ENCODE measurements around the gene FYB1. TPM values are rescaled to one million over a fixed set of nuclear protein-coding genes. Genes with fewer than 3 reads are reported as not detected.

FYB1 gene
- total RNA-seq, 1 experiment from 2014 or later: 1.1 TPM

- Histone ChIP-seq H3K9me3 (ENCODE audit: low read length) (no peaks in the 10 kb centered on the region), H3K4me2 (ENCODE audit: low read length) (peak overlapping the region; percentile 84), H3K79me2 (ENCODE audit: low read length) (no peaks in the 10 kb centered on the region), H3F3A (ENCODE audit: low read length, unreplicated experiment) (peaks cover 30% of the 10 kb centered on the region), H3K27ac (ENCODE audit: low read length) (peak overlapping the region; percentile 97), H2AFZ (ENCODE audit: low read length) (0 out of 2 replicates have a peak overlapping the region, but pooled peaks have one; percentile 5), H3K9ac (ENCODE audit: low read length) (peak overlapping the region; percentile 81), H3K27me3 (ENCODE audit: low read length) (no peaks in the 10 kb centered on the region), H3K36me3 (ENCODE audit: low read depth, low read length) (no peaks in the 10 kb centered on the region), H4K20me1 (ENCODE audit: low read length) (no peaks in the 10 kb centered on the region), H3K4me1 (ENCODE audit: insufficient read depth, low read length) (peaks cover 52% of the 10 kb centered on the region), H3K4me3 (ENCODE audit: low read length) (peak overlapping the region; percentile 53), H3K9me2 (replicated peaks; ENCODE audit: low read length) (no peaks in the 10 kb centered on the region)
- TF ChIP-seq CTCF (conservative IDR thresholded peaks at IDR 0.05; ENCODE audit: low read depth, low read length) (no peak), EZH2 (IDR thresholded peaks at IDR 0.05; ENCODE audit: low read length, unreplicated experiment) (no peak), EZH2phosphoT487 (IDR thresholded peaks at IDR 0.05; ENCODE audit: borderline replicate concordance, low read length) (no peak)
- no TSS peak for BruUV-seq (replicated peaks)
- intact Hi-C loops (cut with micrococcal nuclease): loop anchor here (5.0 kb wide), 1 partner anchor 37 kb away; no protein-coding TSS in a partner anchor
- ChIA-PET CTCF (no interaction called here), POLR2A (ENCODE audit: unreplicated experiment) (no interaction called here)
- DNase-seq (no peak), ATAC-seq (no peak)
Measured at GRCh38 chr5:39099831-39100230, 119.5 kb downstream of the FYB1 start.

GRCh38 chr5:39093352-39093751, 126.0 kb downstream of the FYB1 start:
- intact Hi-C loops (cut with micrococcal nuclease): loop anchor here (2.0 kb wide), 1 partner anchor 15 kb away; no protein-coding TSS in a partner anchor
- H3K27ac ChIP-seq (ENCODE audit: low read length): peak overlapping the region; percentile 89
- H3K9ac ChIP-seq (ENCODE audit: low read length): peak overlapping the region; percentile 67
- DNase-seq: peak; percentile 73
- no peaks in the 10 kb centered on the region for H4K20me1 ChIP-seq (ENCODE audit: low read length)
- no peaks in the 10 kb centered on the region for H3F3A ChIP-seq (ENCODE audit: low read length, unreplicated experiment)
- H3K9me2 ChIP-seq (replicated peaks; ENCODE audit: low read length): no peaks in the 10 kb centered on the region
- no peaks in the 10 kb centered on the region for H3K27me3 ChIP-seq (ENCODE audit: low read length)
- TF ChIP-seq EZH2phosphoT487 (IDR thresholded peaks at IDR 0.05; ENCODE audit: borderline replicate concordance, low read length) (no peak), EZH2 (IDR thresholded peaks at IDR 0.05; ENCODE audit: low read length, unreplicated experiment) (no peak), CTCF (conservative IDR thresholded peaks at IDR 0.05; ENCODE audit: low read depth, low read length) (no peak)
- no TSS peak for BruUV-seq (replicated peaks)
- CTCF ChIA-PET: interaction anchor here (0.7 kb wide), 1 partner anchor 13 kb away, joined by 3 read pairs; no protein-coding TSS in a partner anchor
- POLR2A ChIA-PET (ENCODE audit: unreplicated experiment): no interaction called here
- no peaks in the 10 kb centered on the region for H3K79me2 ChIP-seq (ENCODE audit: low read length)
- peak overlapping the region; percentile 73 for H3K4me2 ChIP-seq (ENCODE audit: low read length)
- H2AFZ ChIP-seq (ENCODE audit: low read length): no peak overlapping the region
- H3K36me3 ChIP-seq (ENCODE audit: low read depth, low read length): no peaks in the 10 kb centered on the region
- peaks cover 26% of the 10 kb centered on the region for H3K4me1 ChIP-seq (ENCODE audit: insufficient read depth, low read length)
- H3K9me3 ChIP-seq (ENCODE audit: low read length): no peaks in the 10 kb centered on the region
- peak overlapping the region; percentile 27 for H3K4me3 ChIP-seq (ENCODE audit: low read length)
- peak; percentile 77 for ATAC-seq

- H4K20me1 ChIP-seq (ENCODE audit: low read length): no peaks in the 10 kb centered on the region
- H3K36me3 ChIP-seq (ENCODE audit: low read depth, low read length): no peaks in the 10 kb centered on the region
- H3K4me3 ChIP-seq (ENCODE audit: low read length): peak overlapping the region; percentile 27
- H3K4me1 ChIP-seq (ENCODE audit: insufficient read depth, low read length): peaks cover 26% of the 10 kb centered on the region
- CTCF ChIA-PET: interaction anchor here (0.7 kb wide), 1 partner anchor 12 kb away, joined by 3 read pairs; no protein-coding TSS in a partner anchor
- no peaks in the 10 kb centered on the region for H3K9me3 ChIP-seq (ENCODE audit: low read length)
- H3K4me2 ChIP-seq (ENCODE audit: low read length): peak overlapping the region; percentile 73
- POLR2A ChIA-PET (ENCODE audit: unreplicated experiment): no interaction called here
- H3K9ac ChIP-seq (ENCODE audit: low read length): peak overlapping the region; percentile 67
- peak overlapping the region; percentile 89 for H3K27ac ChIP-seq (ENCODE audit: low read length)
- no peaks in the 10 kb centered on the region for H3K27me3 ChIP-seq (ENCODE audit: low read length)
- no peaks in the 10 kb centered on the region for H3F3A ChIP-seq (ENCODE audit: low read length, unreplicated experiment)
- no peaks in the 10 kb centered on the region for H3K9me2 ChIP-seq (replicated peaks; ENCODE audit: low read length)
- TF ChIP-seq EZH2phosphoT487 (IDR thresholded peaks at IDR 0.05; ENCODE audit: borderline replicate concordance, low read length): no peak
- ATAC-seq: peak; percentile 86
- intact Hi-C loops (cut with micrococcal nuclease): loop anchor here (2.0 kb wide), 1 partner anchor 14 kb away; no protein-coding TSS in a partner anchor
- BruUV-seq (replicated peaks): no TSS peak
- peak overlapping the region; percentile 6; the same call in 1 of the 2 replicates for H2AFZ ChIP-seq (ENCODE audit: low read length)
- no peaks in the 10 kb centered on the region for H3K79me2 ChIP-seq (ENCODE audit: low read length)
- peak; percentile 88 for DNase-seq
Measured at GRCh38 chr5:39092581-39093351, 126.6 kb downstream of the FYB1 start.

All from PC-3 (cell line).